K562 treated with DMSO at 1 percent for 24 hours (cell line): Measurements from ENCODE around the gene FETUB. TPM values are rescaled to one million over a fixed set of nuclear protein-coding genes. Genes with fewer than 3 reads are reported as not detected.

Experiments
- total RNA-seq: library from RNA; unstranded; fragments of 300-600 nt; gene quantifications from 2 replicates; pipeline ENCODE4 v1.2.3, GENCODE V29; 2022; ENCODE audit warnings: low read depth; ENCODE audit not compliant: insufficient read depth

The FETUB gene
- not detected in 2 replicates for total RNA-seq

DNA sequence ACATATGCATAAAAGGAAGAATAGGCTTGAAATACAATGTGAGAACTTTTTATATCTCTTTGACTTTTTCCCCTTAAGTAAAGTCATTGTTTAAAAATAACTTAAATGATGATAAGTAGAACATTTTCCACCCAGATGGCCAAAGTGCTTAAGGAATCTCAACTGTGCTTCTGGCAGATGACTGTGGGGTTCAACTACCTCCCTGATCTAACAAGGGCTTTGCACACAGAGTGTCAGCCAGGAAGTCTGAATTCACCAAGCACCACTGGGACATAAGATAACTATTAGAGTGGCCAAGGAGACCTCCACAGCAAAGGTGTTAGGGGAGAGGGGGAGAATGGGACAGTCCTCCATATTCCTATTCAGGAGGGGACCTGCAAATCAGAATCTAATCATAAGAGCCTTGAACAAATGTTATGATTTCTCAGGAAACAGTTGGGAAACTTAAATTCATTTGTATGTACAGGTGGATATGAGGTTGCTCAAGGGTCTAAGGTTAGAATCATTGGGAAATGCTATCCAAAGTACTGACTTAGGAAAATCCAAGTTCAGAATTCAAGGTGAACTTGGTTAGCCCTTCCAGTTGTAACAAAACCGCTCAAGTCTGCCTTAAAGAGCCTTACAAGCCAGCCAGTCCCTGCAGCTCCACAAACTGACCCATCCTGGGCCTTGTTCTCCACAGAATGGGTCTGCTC is at the start of gene FETUB:
FETUB (plus strand) TSS at position 622 of the 695 bp plus-strand sequence; CDS start at position 684, 62 bp downstream.

GRCh38 chr3:186612721-186613636 is 27.2 kb upstream of the FETUB start, which contains the start of gene AHSG:
TSS of gene AHSG (plus strand) at chr3:186613060. CDS start at chr3:186613142, 82 bp downstream.

DNA sequence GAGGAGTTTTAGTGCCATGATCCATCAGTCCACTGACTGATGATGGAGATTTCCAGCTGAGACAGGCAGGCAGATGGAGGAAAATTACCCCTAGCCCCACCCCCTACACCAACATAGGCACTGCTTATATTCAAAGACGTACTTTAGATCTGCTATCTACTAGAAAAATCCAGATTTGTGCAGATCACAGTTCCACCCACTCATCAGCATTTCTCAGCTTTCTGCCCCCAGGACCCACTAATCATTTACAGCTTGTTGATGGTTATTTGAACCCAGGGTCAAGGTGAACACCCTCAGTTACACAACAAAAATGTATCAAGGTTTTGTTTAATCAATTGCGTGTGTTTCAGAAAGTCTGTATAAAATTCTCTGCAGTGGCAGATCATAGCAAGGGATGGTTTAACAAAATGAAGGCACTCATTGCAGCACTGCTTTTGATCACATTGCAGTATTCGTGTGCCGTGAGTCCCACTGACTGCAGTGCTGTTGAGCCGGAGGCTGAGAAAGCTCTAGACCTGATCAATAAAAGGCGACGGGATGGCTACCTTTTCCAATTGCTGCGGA is 25.5 kb downstream of the FETUB start, which contains the start of gene HRG:
HRG (plus strand) TSS at position 390 of the 564 bp plus-strand sequence; CDS start at position 408, 18 bp downstream.

Other genes starting within 250 kb of the FETUB start
- gene CRYGS, start 96.0 kb upstream of the FETUB start, total RNA-seq: 1.2 and 1.3 TPM in 2 replicates
- 9.8 and 11.3 TPM in 2 replicates for gene TBCCD1, start 73.1 kb upstream of the FETUB start, total RNA-seq
- gene DNAJB11, start 69.7 kb upstream of the FETUB start, total RNA-seq: 61.1 and 70.6 TPM in 2 replicates
- not detected in 2 replicates for gene AHSG, start 27.3 kb upstream of the FETUB start, total RNA-seq
- gene HRG, start 25.6 kb downstream of the FETUB start, total RNA-seq: not detected in 2 replicates
- not detected in 2 replicates for gene KNG1, start 77.0 kb downstream of the FETUB start, total RNA-seq
- 156 and 160 TPM in 2 replicates for gene EIF4A2, start 143.2 kb downstream of the FETUB start, total RNA-seq
- gene RFC4, start 166.1 kb downstream of the FETUB start, total RNA-seq: 107 TPM in 2 replicates
- not detected in 2 replicates for gene ADIPOQ, start 202.3 kb downstream of the FETUB start, total RNA-seq